Neuronal stem cell (in vitro differentiated cells): ENCODE results near the gene PTPRM.

Experiments
- DNase-seq: peaks from one replicate; pipeline ENCODE4 v3.0.0-alpha.2; 2013; ENCODE audit warnings: low spot score
- H2AFZ ChIP-seq: one replicate; pipeline ENCODE4 v1.6.1; 2013; ENCODE audit warnings: mild to moderate bottlenecking, low read length, inconsistent platforms
- H2AK5ac ChIP-seq: 2 replicates; pipeline ENCODE4 v1.6.1; 2013; ENCODE audit warnings: low read depth, mild to moderate bottlenecking, inconsistent platforms, low read length, moderate library complexity, mixed read lengths
- H2BK120ac ChIP-seq: 2 replicates; pipeline ENCODE4 v1.6.1; 2013; ENCODE audit warnings: low read depth, mild to moderate bottlenecking, inconsistent platforms, low read length, moderate library complexity, mixed read lengths
- H2BK12ac ChIP-seq: one replicate; pipeline ENCODE4 v1.6.1; 2013; ENCODE audit warnings: low read length, inconsistent platforms
- H2BK15ac ChIP-seq: 2 replicates; pipeline ENCODE4 v1.6.1; 2013; ENCODE audit warnings: mild to moderate bottlenecking, low read length, inconsistent platforms, mixed read lengths
- H2BK5ac ChIP-seq: one replicate; pipeline ENCODE4 v1.6.1; 2013; ENCODE audit warnings: inconsistent platforms, mild to moderate bottlenecking, low read length, moderate library complexity
- H3K14ac ChIP-seq: one replicate; pipeline ENCODE4 v1.6.1; 2013; ENCODE audit warnings: low read length, inconsistent platforms
- H3K18ac ChIP-seq: 2 replicates; pipeline ENCODE4 v1.6.1; 2013; ENCODE audit warnings: low read length, inconsistent platforms
- H3K23ac ChIP-seq: 2 replicates; pipeline ENCODE4 v1.6.1; 2013; ENCODE audit warnings: low read depth, mild to moderate bottlenecking, mixed read lengths, low read length, inconsistent platforms; ENCODE audit not compliant: poor library complexity
- H3K27ac ChIP-seq: replicated peaks from 3 replicates; pipeline ENCODE4 v1.5.1; 2013; ENCODE audit warnings: low read length, inconsistent platforms
- H3K27me3 ChIP-seq, 3 experiments: 2 replicates each; pipeline ENCODE4 v1.6.1; 2013; ENCODE audit warnings: low read length in 3 of 3, mild to moderate bottlenecking in 2 of 3, inconsistent platforms in 1 of 3, low read depth in 1 of 3, mixed read lengths in 1 of 3, moderate library complexity in 1 of 3; ENCODE audit not compliant: control insufficient read depth in 3 of 3, insufficient read depth in 3 of 3
- H3K36me3 ChIP-seq, 2 donors: replicated peaks in 1 of 2; 2 replicates each; pipeline ENCODE4 v1.6.1; 2013; ENCODE audit warnings: low read length in 2 of 2; ENCODE audit not compliant: control insufficient read depth in 2 of 2, insufficient read depth in 2 of 2
- H3K4ac ChIP-seq: 2 replicates; pipeline ENCODE4 v1.6.1; 2013; ENCODE audit warnings: inconsistent platforms, mild to moderate bottlenecking, low read length, moderate library complexity
- H3K4me1 ChIP-seq, 2 donors: 1 replicate in 1 of 2; 2 replicates in 1 of 2; pipeline ENCODE4 v1.6.1; 2013; ENCODE audit warnings: low read length in 2 of 2, low read depth in 1 of 2; ENCODE audit not compliant: control insufficient read depth in 2 of 2, insufficient read depth in 1 of 2
- H3K4me2 ChIP-seq: one replicate; pipeline ENCODE4 v1.6.1; 2013; ENCODE audit warnings: mild to moderate bottlenecking, low read length, inconsistent platforms; ENCODE audit not compliant: insufficient read depth, poor library complexity, severe bottlenecking
- H3K4me3 ChIP-seq, 2 donors: 2 replicates each; pipeline ENCODE4 v1.5.1; 2013; ENCODE audit warnings: low read length in 2 of 2, mild to moderate bottlenecking in 2 of 2, inconsistent platforms in 1 of 2, moderate library complexity in 1 of 2
- H3K79me1 ChIP-seq: one replicate; pipeline ENCODE4 v1.6.1; 2013; ENCODE audit warnings: low read depth, mild to moderate bottlenecking, inconsistent platforms, low read length, moderate library complexity
- H3K9ac ChIP-seq: one replicate; pipeline ENCODE4 v1.6.1; 2013; ENCODE audit warnings: mild to moderate bottlenecking, low read depth, low read length, inconsistent platforms; ENCODE audit not compliant: poor library complexity
- H3K9me3 ChIP-seq, 2 donors: replicated peaks in 1 of 2; 2 replicates each; pipeline versions ENCODE3 to v1.6.1; 2013; ENCODE audit warnings: low read length in 2 of 2, mild to moderate bottlenecking in 2 of 2, inconsistent platforms in 1 of 2, low read depth in 1 of 2, mixed read lengths in 1 of 2, moderate library complexity in 1 of 2; ENCODE audit not compliant: control insufficient read depth in 2 of 2, insufficient read depth in 1 of 2
- H4K8ac ChIP-seq: one replicate; pipeline ENCODE4 v1.6.1; 2013; ENCODE audit warnings: low read depth, mild to moderate bottlenecking, inconsistent platforms, low read length, moderate library complexity
- H4K91ac ChIP-seq: one replicate; pipeline ENCODE4 v1.6.1; 2013; ENCODE audit warnings: low read length, low read depth, mild to moderate bottlenecking, inconsistent platforms; ENCODE audit not compliant: poor library complexity
- WGBS, 2 donors: extraction: QIAGEN DNeasy Blood & Tissue Kit; methylation state at CpG; one replicate each; pipeline ENCODE4 v1.1.7; 2013; ENCODE audit warnings: missing lambda C conversion rate in 2 of 2, mixed read lengths in 1 of 2; ENCODE audit not compliant: insufficient read length in 2 of 2, insufficient replicate concordance in 1 of 2; ENCODE audit errors: extremely low coverage in 2 of 2; 5-methylcytosine and 5-hydroxymethylcytosine counted together

Gene PTPRM

DNA sequence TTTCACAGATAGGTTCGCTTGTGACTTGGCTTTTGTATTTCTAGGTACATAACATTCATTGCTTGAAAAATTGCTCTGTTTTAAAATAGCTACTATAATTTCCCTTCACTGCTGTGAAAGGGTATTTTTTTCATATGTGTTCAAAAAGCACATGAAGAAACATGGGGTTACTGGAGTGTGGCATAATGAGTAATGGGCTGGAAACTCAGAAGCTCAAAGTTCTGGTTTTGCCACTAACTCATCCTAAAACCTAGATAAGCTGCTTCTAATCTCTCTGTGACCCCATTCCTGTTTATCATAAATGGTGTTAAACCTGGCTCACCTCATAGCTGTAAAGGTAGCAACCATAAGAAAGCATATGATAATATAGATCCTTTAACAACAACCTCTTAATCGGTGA lies 319.3 kb downstream of the PTPRM start:
- Histone ChIP-seq H2AFZ (no peak overlapping the region), H3K18ac (no peak overlapping the region), H3K27ac (no peak overlapping the region), H2BK15ac (no peak overlapping the region), H2BK5ac (no peak overlapping the region), H3K9me3 (no peaks in the 10 kb centered on the region), H3K9ac (no peak overlapping the region), H3K23ac (no peak overlapping the region), H3K79me1 (no peaks in the 10 kb centered on the region), H3K4ac (no peak overlapping the region), H3K4me3 (no peak overlapping the region), H4K8ac (no peak overlapping the region), H3K36me3 (no peaks in the 10 kb centered on the region), H3K27me3 (no peaks in the 10 kb centered on the region), H3K14ac (no peak overlapping the region), H2AK5ac (no peak overlapping the region), H4K91ac (no peak overlapping the region), H2BK120ac (no peak overlapping the region), H2BK12ac (no peak overlapping the region), H3K4me2 (no peak overlapping the region), H3K4me1 (peaks cover 2 to 3% of the 10 kb centered on the region in 2 donors)
- DNase-seq = no peak
- WGBS, 2 donors = no CpG with 5 or more reads among the region's 2 CpGs

DNA sequence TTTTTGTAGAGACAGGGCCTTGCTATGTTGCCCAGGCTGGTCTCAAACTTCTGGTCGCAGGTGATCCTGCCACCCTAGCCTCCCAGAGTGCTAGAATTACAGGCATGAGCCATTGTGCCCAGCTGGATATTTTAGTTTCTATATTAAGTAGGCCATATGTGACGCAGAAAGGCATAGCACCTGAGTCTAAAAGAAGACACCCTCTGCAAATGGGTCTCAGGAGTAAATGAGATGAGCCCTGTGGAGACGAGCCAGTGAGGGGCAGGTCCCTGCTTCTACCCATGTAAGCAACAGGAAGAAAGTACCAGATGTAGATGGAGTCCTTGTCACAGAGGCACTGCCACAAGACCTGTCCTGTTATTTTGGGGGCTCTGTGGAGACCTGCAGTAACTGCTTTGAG lies 322.4 kb downstream of the PTPRM start:
- H3K9ac ChIP-seq = no peak overlapping the region
- no peak for DNase-seq

DNA sequence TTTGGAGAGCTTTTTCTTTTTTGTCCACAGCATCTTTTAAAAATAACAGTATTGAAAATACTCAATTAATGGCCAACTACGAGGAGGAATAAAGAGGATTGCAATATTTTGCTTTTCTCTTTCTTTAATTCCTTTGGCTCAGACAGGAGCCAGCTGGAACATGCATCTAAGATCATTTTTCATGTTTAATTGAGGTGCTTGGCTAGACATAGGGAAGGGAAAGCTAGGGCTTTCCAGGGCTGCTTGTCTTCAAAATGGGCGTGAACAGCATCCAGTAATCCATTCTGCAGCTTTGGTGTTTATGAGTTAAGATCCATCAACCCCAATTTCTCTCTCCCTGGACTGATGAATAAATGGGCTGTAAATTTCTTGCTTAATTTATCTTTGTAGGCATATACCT lies 323.0 kb downstream of the PTPRM start:
- H3K4me1 ChIP-seq = peaks cover 2 to 3% of the 10 kb centered on the region in 2 donors
- H3K9me3 ChIP-seq = no peaks in the 10 kb centered on the region
- no peak overlapping the region for H2AFZ ChIP-seq
- no peaks in the 10 kb centered on the region for H3K79me1 ChIP-seq
- H2AK5ac ChIP-seq = no peak overlapping the region
- no CpG with 5 or more reads among the region's 2 CpGs for WGBS, 2 donors
- no peak overlapping the region for H3K4me3 ChIP-seq
- H4K8ac ChIP-seq = no peak overlapping the region
- H3K36me3 ChIP-seq = no peaks in the 10 kb centered on the region
- H3K4ac ChIP-seq = no peak overlapping the region
- no peak overlapping the region for H3K9ac ChIP-seq
- no peak overlapping the region for H4K91ac ChIP-seq
- no peak overlapping the region for H3K4me2 ChIP-seq
- H3K27ac ChIP-seq = no peak overlapping the region
- H3K23ac ChIP-seq = no peak overlapping the region
- H2BK120ac ChIP-seq = no peak overlapping the region
- no peaks in the 10 kb centered on the region for H3K27me3 ChIP-seq
- no peak overlapping the region for H2BK5ac ChIP-seq
- H3K18ac ChIP-seq = no peak overlapping the region
- no peak overlapping the region for H3K14ac ChIP-seq
- no peak overlapping the region for H2BK12ac ChIP-seq
- DNase-seq = no peak
- no peak overlapping the region for H2BK15ac ChIP-seq

More for the DNA sequence above, 322.4 kb downstream of the PTPRM start:
- no peak overlapping the region for H2AFZ ChIP-seq
- no peaks in the 10 kb centered on the region for H3K27me3 ChIP-seq
- H2BK12ac ChIP-seq = no peak overlapping the region
- no peak overlapping the region for H3K23ac ChIP-seq
- H2BK5ac ChIP-seq = no peak overlapping the region
- H3K9me3 ChIP-seq = no peaks in the 10 kb centered on the region
- H3K79me1 ChIP-seq = no peaks in the 10 kb centered on the region
- H3K4me3 ChIP-seq = no peak overlapping the region
- no peaks in the 10 kb centered on the region for H3K36me3 ChIP-seq
- H3K18ac ChIP-seq = no peak overlapping the region
- no peak overlapping the region for H3K4ac ChIP-seq
- H3K27ac ChIP-seq = no peak overlapping the region
- no peak overlapping the region for H3K14ac ChIP-seq
- H3K4me1 ChIP-seq = peaks cover 2 to 3% of the 10 kb centered on the region in 2 donors
- WGBS, 2 donors = no CpG with 5 or more reads among the region's 3 CpGs
- no peak overlapping the region for H3K4me2 ChIP-seq
- no peak overlapping the region for H2BK15ac ChIP-seq
- H4K8ac ChIP-seq = no peak overlapping the region
- H4K91ac ChIP-seq = no peak overlapping the region
- H2AK5ac ChIP-seq = no peak overlapping the region
- H2BK120ac ChIP-seq = no peak overlapping the region

DNA sequence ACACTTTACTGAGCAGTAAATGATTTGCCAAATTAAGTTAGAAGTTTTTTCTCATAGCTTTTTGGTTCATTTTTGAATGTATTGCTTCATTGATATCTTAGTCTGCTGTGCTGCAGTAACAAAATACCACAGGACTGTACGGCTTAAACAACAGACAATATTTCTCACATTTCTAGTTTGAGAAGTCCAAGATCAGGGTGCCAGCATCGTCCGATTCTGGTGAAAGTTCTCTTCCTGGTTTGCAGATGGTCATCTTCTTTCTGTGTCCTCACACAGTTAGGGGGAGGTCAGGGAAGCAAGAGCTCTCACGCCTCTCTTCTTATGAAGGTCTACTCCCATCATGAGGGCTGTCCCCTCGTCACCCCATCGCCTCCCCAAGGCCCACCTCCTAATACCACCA lies 325.4 kb downstream of the PTPRM start:
- Histone ChIP-seq H3K23ac (no peak overlapping the region), H3K79me1 (no peaks in the 10 kb centered on the region), H2BK12ac (no peak overlapping the region), H3K9me3 (no peaks in the 10 kb centered on the region), H2BK15ac (no peak overlapping the region), H3K27ac (no peak overlapping the region), H3K9ac (no peak overlapping the region), H2AK5ac (no peak overlapping the region), H2BK5ac (no peak overlapping the region), H3K14ac (no peak overlapping the region), H2AFZ (no peak overlapping the region), H4K91ac (no peak overlapping the region), H3K4me1 (peaks cover 7 to 9% of the 10 kb centered on the region in 2 donors), H3K4me3 (no peak overlapping the region), H2BK120ac (no peak overlapping the region), H3K18ac (no peak overlapping the region), H4K8ac (no peak overlapping the region), H3K4me2 (no peak overlapping the region), H3K36me3 (no peaks in the 10 kb centered on the region), H3K27me3 (no peaks in the 10 kb centered on the region), H3K4ac (no peak overlapping the region)
- no peak for DNase-seq
- WGBS, 2 donors = no CpG with 5 or more reads among the region's 6 CpGs
